Testis (tissue), 2 donors: ENCODE results near the gene FOXL1.

Experiments used
- POLR2A ChIP-seq: fragments of 450-650 bp; IDR thresholded peaks from one replicate; pipeline ENCODE4 v1.6.1; 2017; ENCODE audit warnings: antibody characterized with exemption, mild to moderate bottlenecking, moderate library complexity
- TF ChIP-seq, protein P1 (sequence below), 3 experiments: fragments of 450-650 bp in 2 of 3; fragments of 200-600 bp in 1 of 3; sonication (generic) in 1 of 3; IDR thresholded peaks; one replicate each; pipeline ENCODE4 v1.5.1; 2016 to 2019; ENCODE audit warnings: antibody characterized with exemption in 3 of 3, mild to moderate bottlenecking in 2 of 3, moderate library complexity in 1 of 3

DNA sequence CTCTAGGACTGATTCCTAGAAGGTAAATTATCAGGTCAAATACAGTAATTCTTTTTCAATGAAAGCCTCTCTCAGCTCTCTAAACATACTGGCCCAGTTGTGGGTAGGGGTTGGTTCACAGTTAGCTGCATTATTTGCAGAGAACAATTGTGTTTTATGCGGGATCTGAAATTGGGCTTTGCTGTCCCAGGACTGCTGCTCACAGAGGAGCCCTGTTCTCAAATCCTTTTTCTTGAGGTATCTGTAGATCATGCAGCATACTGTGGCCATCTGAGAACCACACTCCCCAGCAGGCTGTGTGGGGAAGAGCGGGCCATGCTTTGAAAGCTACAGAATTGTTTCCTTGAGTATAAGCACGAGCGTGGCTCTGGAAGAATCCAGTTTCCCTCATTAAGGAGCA, 40.9 kb upstream of the FOXL1 start:
- TF ChIP-seq, protein P1, sequence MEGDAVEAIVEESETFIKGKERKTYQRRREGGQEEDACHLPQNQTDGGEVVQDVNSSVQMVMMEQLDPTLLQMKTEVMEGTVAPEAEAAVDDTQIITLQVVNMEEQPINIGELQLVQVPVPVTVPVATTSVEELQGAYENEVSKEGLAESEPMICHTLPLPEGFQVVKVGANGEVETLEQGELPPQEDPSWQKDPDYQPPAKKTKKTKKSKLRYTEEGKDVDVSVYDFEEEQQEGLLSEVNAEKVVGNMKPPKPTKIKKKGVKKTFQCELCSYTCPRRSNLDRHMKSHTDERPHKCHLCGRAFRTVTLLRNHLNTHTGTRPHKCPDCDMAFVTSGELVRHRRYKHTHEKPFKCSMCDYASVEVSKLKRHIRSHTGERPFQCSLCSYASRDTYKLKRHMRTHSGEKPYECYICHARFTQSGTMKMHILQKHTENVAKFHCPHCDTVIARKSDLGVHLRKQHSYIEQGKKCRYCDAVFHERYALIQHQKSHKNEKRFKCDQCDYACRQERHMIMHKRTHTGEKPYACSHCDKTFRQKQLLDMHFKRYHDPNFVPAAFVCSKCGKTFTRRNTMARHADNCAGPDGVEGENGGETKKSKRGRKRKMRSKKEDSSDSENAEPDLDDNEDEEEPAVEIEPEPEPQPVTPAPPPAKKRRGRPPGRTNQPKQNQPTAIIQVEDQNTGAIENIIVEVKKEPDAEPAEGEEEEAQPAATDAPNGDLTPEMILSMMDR (IDR thresholded peaks at IDR 0.05): no peak
- TF ChIP-seq POLR2A: no peak
